Measurements from ENCODE around the gene ATRNL1. TPM values are rescaled to one million over a fixed set of nuclear protein-coding genes. Genes with fewer than 3 reads are reported as not detected.
"Not testable (repeated sequence)": the region's sequence is repeated elsewhere in the genome, so short reads cannot be mapped to it uniquely, and the experiment has no call there.

ATRNL1 gene
- total RNA-seq, 1 donor from 2014 or later, result 856 TPM

GRCh38 chr10:115222039-115222438 lies 128.9 kb downstream of the ATRNL1 start:
- no peak for DNase-seq

- DNase-seq, result no peak
Observed at GRCh38 chr10:115239761-115240160, 146.6 kb downstream of the ATRNL1 start.

GRCh38 chr10:115250784-115251183 lies 157.6 kb downstream of the ATRNL1 start:
- DNase-seq, result no peak

- DNase-seq, result not testable (repeated sequence)
Observed at GRCh38 chr10:115253765-115254164, 160.6 kb downstream of the ATRNL1 start.

- DNase-seq, result no peak
Observed at GRCh38 chr10:115272482-115272881, 179.3 kb downstream of the ATRNL1 start.

- DNase-seq, result no peak
Observed at GRCh38 chr10:115278294-115278693, 185.1 kb downstream of the ATRNL1 start.

- no peak for DNase-seq
Observed at GRCh38 chr10:115295213-115295805, 202.1 kb downstream of the ATRNL1 start.

GRCh38 chr10:115300080-115300479 lies 206.9 kb downstream of the ATRNL1 start:
- no peak for DNase-seq

GRCh38 chr10:115319669-115320068 lies 226.5 kb downstream of the ATRNL1 start:
- DNase-seq, result not testable (repeated sequence)

- DNase-seq, result no peak
Observed at GRCh38 chr10:115321360-115321759, 228.2 kb downstream of the ATRNL1 start.

GRCh38 chr10:115328331-115328730 lies 235.2 kb downstream of the ATRNL1 start:
- no peak for DNase-seq

GRCh38 chr10:115335366-115335765 lies 242.2 kb downstream of the ATRNL1 start:
- no peak for DNase-seq

GRCh38 chr10:115355162-115355760 lies 262.1 kb downstream of the ATRNL1 start:
- DNase-seq, result no peak

- not testable (repeated sequence) for DNase-seq
Observed at GRCh38 chr10:115367920-115368319, 274.8 kb downstream of the ATRNL1 start.

- DNase-seq, result no peak
Observed at GRCh38 chr10:115379064-115379463, 285.9 kb downstream of the ATRNL1 start.

GRCh38 chr10:115384665-115385064 lies 291.5 kb downstream of the ATRNL1 start:
- DNase-seq, result no peak

GRCh38 chr10:115390607-115391006 lies 297.4 kb downstream of the ATRNL1 start:
- no peak for DNase-seq

- no peak for DNase-seq
Observed at GRCh38 chr10:115398026-115398425, 304.9 kb downstream of the ATRNL1 start.

- DNase-seq, result no peak
Observed at GRCh38 chr10:115402699-115403098, 309.5 kb downstream of the ATRNL1 start.

GRCh38 chr10:115405838-115406237 lies 312.7 kb downstream of the ATRNL1 start:
- DNase-seq, result not testable (repeated sequence)

GRCh38 chr10:115409347-115409746 lies 316.2 kb downstream of the ATRNL1 start:
- no peak for DNase-seq

GRCh38 chr10:115417585-115418265 lies 324.6 kb downstream of the ATRNL1 start:
- DNase-seq, result no peak

GRCh38 chr10:115422624-115423023 lies 329.5 kb downstream of the ATRNL1 start:
- DNase-seq, result no peak

- no peak for DNase-seq
Observed at GRCh38 chr10:115427611-115428010, 334.4 kb downstream of the ATRNL1 start.
